Sigmoid colon (tissue), 7 donors: ENCODE results near the gene ANKRD45. TPM values are rescaled to one million over a fixed set of nuclear protein-coding genes. Genes with fewer than 3 reads are reported as not detected.

ENCODE experiments used
- DNase-seq: peaks from one replicate; pipeline ENCODE4 v3.0.0-alpha.2; 2019
- H3K27ac ChIP-seq, 4 donors: fragments of 200-600 bp; sonication (generic); one replicate each; pipeline ENCODE4 v1.5.1; 2016 to 2019; ENCODE audit warnings: mild to moderate bottlenecking in 1 of 4
- H3K27me3 ChIP-seq, 3 donors: fragments of 200-600 bp; sonication (generic); one replicate each; pipeline ENCODE4 v1.5.1; 2019; ENCODE audit warnings: mild to moderate bottlenecking in 1 of 3
- H3K36me3 ChIP-seq, 4 donors: fragments of 200-600 bp; sonication (generic); one replicate each; pipeline ENCODE4 v1.5.1; 2016 to 2019
- H3K4me1 ChIP-seq, 4 donors: fragments of 200-600 bp; sonication (generic); one replicate each; pipeline ENCODE4 v1.5.1; 2017 to 2019
- H3K4me3 ChIP-seq, 4 donors: fragments of 200-600 bp; sonication (generic); one replicate each; pipeline ENCODE4 v1.5.1; 2017 to 2019; ENCODE audit warnings: mild to moderate bottlenecking in 2 of 4, moderate library complexity in 1 of 4
- H3K9me3 ChIP-seq, 4 donors: fragments of 200-600 bp in 3 of 4; sonication (generic) in 3 of 4; one replicate each; pipeline versions ENCODE4 v1.5.1 to v1.6.1; 2013 to 2019
- CTCF ChIP-seq, 4 experiments: fragments of 450-650 bp in 3 of 4; fragments of 200-600 bp in 1 of 4; IDR thresholded peaks; one replicate each; pipeline ENCODE4 v1.5.1; 2016 to 2019; ENCODE audit warnings: antibody characterized with exemption in 4 of 4, mild to moderate bottlenecking in 3 of 4, moderate library complexity in 2 of 4
- EP300 ChIP-seq, 4 donors: sonication (generic); formaldehyde crosslinking; IDR thresholded peaks; one replicate each; pipeline ENCODE4 v1.6.1; 2017; ENCODE audit warnings: antibody characterized with exemption in 4 of 4
- POLR2A ChIP-seq, 2 donors: fragments of 450-650 bp; IDR thresholded peaks; one replicate each; pipeline ENCODE4 v1.6.1; 2016; ENCODE audit warnings: antibody characterized with exemption in 2 of 2, mild to moderate bottlenecking in 2 of 2, moderate library complexity in 2 of 2
- POLR2AphosphoS5 ChIP-seq, 4 donors: sonication (generic); formaldehyde crosslinking; IDR thresholded peaks; one replicate each; pipeline ENCODE4 v1.6.1; 2017; ENCODE audit warnings: antibody characterized with exemption in 4 of 4
- WGBS, 2 donors: extraction: QIAGEN DNeasy Blood & Tissue Kit; methylation state at CpG; one replicate each; pipeline ENCODE4 v1.1.7; 2013; 5-methylcytosine and 5-hydroxymethylcytosine counted together
- intact Hi-C: fragments of 100-400 bp; cut with DNase I; formaldehyde crosslinking; loops from one replicate; pipeline ENCODE4 v1.15.1; 2023
- polyA plus RNA-seq, 3 donors: library from polyadenylated mRNA; stranded (reverse); fragments of 200-250 nt; gene quantifications; one replicate each; pipeline ENCODE4 v1.2.3, GENCODE V29; 2013
- total RNA-seq, 4 donors: library from RNA; depleted of rRNA; stranded (reverse); fragments of >200 nt; gene quantifications; one replicate each; pipeline ENCODE4 v1.1.0, GENCODE V29; 2016
- donor health status: healthy with polysubstance abuse.
- donor health status: Bipolar disorder and iron deficiency.
- donor health status: healthy.

Gene ANKRD45
- total and polyA plus RNA-seq, 7 donors, result 0.27 to 0.92 (median 0.41) TPM; not detected in 2

- no peaks in the 10 kb centered on the region for H3K27me3 ChIP-seq
- WGBS, 2 donors, result 31 to 68% methylated on average over 1 of the region's 1 CpG
Observed at GRCh38 chr1:173581383-173582079, 88.1 kb downstream of the ANKRD45 start.

GRCh38 chr1:173580658-173581057 lies 89.0 kb downstream of the ANKRD45 start:
- intact Hi-C loops, result no loop called here
- 48 to 82% methylated on average over 3 of the region's 3 CpGs for WGBS, 2 donors
- no peaks in the 10 kb centered on the region for H3K36me3 ChIP-seq
- DNase-seq, result no peak
- no peak overlapping the region for H3K4me3 ChIP-seq
- H3K4me1 ChIP-seq, result no peaks in the 10 kb centered on the region
- no peak for TF ChIP-seq EP300 (IDR thresholded peaks at IDR 0.05)
- TF ChIP-seq CTCF (IDR thresholded peaks at IDR 0.05), result no peak
- no peak for TF ChIP-seq POLR2A (IDR thresholded peaks at IDR 0.05)
- no peak for TF ChIP-seq POLR2AphosphoS5 (IDR thresholded peaks at IDR 0.05)
- H3K27ac ChIP-seq, result no peak overlapping the region
- no peaks in the 10 kb centered on the region for H3K9me3 ChIP-seq
- no peaks in the 10 kb centered on the region for H3K27me3 ChIP-seq

More at GRCh38 chr1:173581383-173582079, 88.1 kb downstream of the ANKRD45 start:
- no peak overlapping the region for H3K4me3 ChIP-seq
- TF ChIP-seq CTCF (IDR thresholded peaks at IDR 0.05) (no peak), POLR2A (IDR thresholded peaks at IDR 0.05) (no peak), POLR2AphosphoS5 (IDR thresholded peaks at IDR 0.05) (no peak), EP300 (IDR thresholded peaks at IDR 0.05) (no peak)
- DNase-seq, result no peak
- intact Hi-C loops, result no loop called here
- no peaks in the 10 kb centered on the region for H3K4me1 ChIP-seq
- H3K27ac ChIP-seq, result no peak overlapping the region
- no peaks in the 10 kb centered on the region for H3K36me3 ChIP-seq
- no peaks in the 10 kb centered on the region for H3K9me3 ChIP-seq

GRCh38 chr1:173580071-173580470 lies 89.6 kb downstream of the ANKRD45 start:
- H3K27me3 ChIP-seq, result no peaks in the 10 kb centered on the region
- H3K27ac ChIP-seq, result no peak overlapping the region
- intact Hi-C loops, result no loop called here
- no peaks in the 10 kb centered on the region for H3K4me1 ChIP-seq
- no peak overlapping the region for H3K4me3 ChIP-seq
- no peaks in the 10 kb centered on the region for H3K36me3 ChIP-seq
- no peaks in the 10 kb centered on the region for H3K9me3 ChIP-seq
- no peak for DNase-seq
- TF ChIP-seq CTCF (IDR thresholded peaks at IDR 0.05), result no peak
- no peak for TF ChIP-seq POLR2AphosphoS5 (IDR thresholded peaks at IDR 0.05)
- no peak for TF ChIP-seq EP300 (IDR thresholded peaks at IDR 0.05)
- no peak for TF ChIP-seq POLR2A (IDR thresholded peaks at IDR 0.05)
- WGBS, 2 donors, result 80 to 91% methylated on average over 3 of the region's 3 CpGs

- intact Hi-C loops, result no loop called here
- no peak for TF ChIP-seq POLR2AphosphoS5 (IDR thresholded peaks at IDR 0.05)
- no peak for TF ChIP-seq CTCF (IDR thresholded peaks at IDR 0.05)
- no peak for TF ChIP-seq POLR2A (IDR thresholded peaks at IDR 0.05)
- no peak for TF ChIP-seq EP300 (IDR thresholded peaks at IDR 0.05)
- WGBS, 2 donors, result 89 to 96% methylated on average over 4 of the region's 4 CpGs
- Histone ChIP-seq H3K4me3 (no peak overlapping the region), H3K27me3 (no peaks in the 10 kb centered on the region), H3K36me3 (no peaks in the 10 kb centered on the region), H3K4me1 (no peaks in the 10 kb centered on the region), H3K27ac (no peak overlapping the region), H3K9me3 (no peaks in the 10 kb centered on the region)
- DNase-seq, result no peak
Observed at GRCh38 chr1:173573596-173573995, 96.1 kb downstream of the ANKRD45 start.
